ENCODE results near the gene MNDA. TPM values are rescaled to one million over a fixed set of nuclear protein-coding genes. Genes with fewer than 3 reads are reported as not detected.

The MNDA gene
- total and polyA plus RNA-seq, 10 of the 15 experiments (the other 5 are each of a cell fraction or from before 2014, with no cell fraction given) = 20.1 to 91.8 (median 38.0) TPM

- ChIA-PET CTCF (interaction anchor here (1.2 kb wide), 1 partner anchor 160 kb away, joined by 4 read pairs; no protein-coding TSS in a partner anchor), RAD21 (ENCODE audit: unreplicated experiment) (interaction anchor here (1.3 kb wide), 1 partner anchor 167 kb away, joined by 3 read pairs; no protein-coding TSS in a partner anchor), POLR2A (no interaction called here), SMC1A (ENCODE audit: uncharacterized antibody, unreplicated experiment) (interaction anchor here (1.1 to 1.3 kb wide), 2 partner anchors 8 to 9 kb away, joined by 3 to 6 read pairs; partner anchors contain the start of gene MNDA)
- DNase-seq (ENCODE audit: low read depth, low spot score) = no peak
- no peak for TF ChIP-seq CBFB (IDR thresholded peaks at IDR 0.05; ENCODE audit: low read depth)
- no peak for TF ChIP-seq RELA (IDR thresholded peaks at IDR 0.05; ENCODE audit: borderline replicate concordance, partially characterized antibody)
- TF ChIP-seq POLR2AphosphoS5 (IDR thresholded peaks at IDR 0.05; ENCODE audit: low read length) = no peak
- TF ChIP-seq E2F8 (IDR thresholded peaks at IDR 0.05; ENCODE audit: low read depth, partially characterized antibody) = no peak
- TF ChIP-seq ZBTB33 (IDR thresholded peaks at IDR 0.05) = no peak
- no peak for TF ChIP-seq SRF (IDR thresholded peaks at IDR 0.05; ENCODE audit: low read depth in 2 of 2, low read length in 2 of 2)
- TF ChIP-seq MAX (IDR thresholded peaks at IDR 0.05; ENCODE audit: low read depth, low read length) = no peak
- TF ChIP-seq NR2C2 (IDR thresholded peaks at IDR 0.05; ENCODE audit: borderline replicate concordance, control insufficient read depth, insufficient read length, low read depth) = no peak
- no peak for TF ChIP-seq ZNF207 (IDR thresholded peaks at IDR 0.05; ENCODE audit: borderline replicate concordance)
- no peak for TF ChIP-seq MTA3 (IDR thresholded peaks at IDR 0.05; ENCODE audit: borderline replicate concordance, low read length)
- no peak for TF ChIP-seq ZBTB40 (IDR thresholded peaks at IDR 0.05; ENCODE audit: borderline replicate concordance)
- no peak for TF ChIP-seq SUZ12 (IDR thresholded peaks at IDR 0.05; ENCODE audit: unreplicated experiment)
- no peak for TF ChIP-seq EZH2 (IDR thresholded peaks at IDR 0.05; ENCODE audit: borderline replicate concordance, control insufficient read depth, low read depth, low read length)
- H3K4me3 ChIP-seq = no peak overlapping the region
- no peak overlapping the region for H2AFZ ChIP-seq (ENCODE audit: control insufficient read depth, low read depth, low read length)
- H3K4me1 ChIP-seq (ENCODE audit: control insufficient read depth, insufficient read depth, low read length) = no peaks in the 10 kb centered on the region
- peaks cover 24% of the 10 kb centered on the region for H3K79me2 ChIP-seq (ENCODE audit: control insufficient read depth, insufficient read depth, low read length)
- H3K9ac ChIP-seq (ENCODE audit: control insufficient read depth, insufficient read depth, low read length) = no peak overlapping the region
- no peaks in the 10 kb centered on the region for H3K27me3 ChIP-seq (replicated peaks in 1 of 2; ENCODE audit: control insufficient read depth in 2 of 2, insufficient read depth in 2 of 2, low read length in 1 of 2)
- H4K20me1 ChIP-seq (ENCODE audit: control insufficient read depth, insufficient read depth) = no peaks in the 10 kb centered on the region
- BruUV-seq (replicated peaks) = no TSS peak
- in situ Hi-C loops (cut with MboI) (no loop called here), intact Hi-C loops (cut with micrococcal nuclease; ENCODE audit: unreplicated experiment) (no loop called here)
- H3K36me3 ChIP-seq (ENCODE audit: control insufficient read depth in 2 of 2, insufficient read depth in 2 of 2, low read length in 1 of 2) = peaks cover 0 to 2% of the 10 kb centered on the region in 2 experiments; a peak in 1 of 4 replicates
- H3K4me2 ChIP-seq (ENCODE audit: control insufficient read depth, insufficient read depth) = no peak overlapping the region
- H3K9me3 ChIP-seq (replicated peaks; ENCODE audit: control insufficient read depth, insufficient read depth, low read length) = peaks cover 3% of the 10 kb centered on the region; the same call in 2 of the 3 replicates
- no peak for ATAC-seq
- FAIRE-seq = no peak
- H3K27ac ChIP-seq (ENCODE audit: control insufficient read depth, insufficient read depth) = no peak overlapping the region
These were observed 7.5 kb downstream of the MNDA start for GRCh38 chr1:158838660-158839059.
